HEK293 (cell line): Measurements from ENCODE around the gene SLC44A1.

Experiments used
- CTCF ChIA-PET: fragments of 350-600 bp; formaldehyde crosslinking; extraction: SDS; loops from one replicate; lab custom pipeline; 2021; ENCODE audit warnings: antibody characterized with exemption; lab: Yijun Ruan, JAX
- POLR2A ChIA-PET: fragments of 300-600 bp; formaldehyde crosslinking; extraction: SDS; loops from one replicate; lab custom pipeline; 2020; ENCODE audit warnings: antibody characterized with exemption, inconsistent platforms; lab: Yijun Ruan, JAX
- H3K27ac ChIP-seq: fragments of 200-500 bp; sonication (Bioruptor generic); 2 replicates; pipeline ENCODE4 v1.5.1; 2014; ENCODE audit warnings: low read depth, low read length, control low read depth, inconsistent platforms; ENCODE audit errors: extremely low read depth
- H3K36me3 ChIP-seq, 2 experiments: fragments of 200-500 bp in 1 of 2; sonication (Bioruptor generic) in 1 of 2; 1 replicate in 1 of 2; 2 replicates in 1 of 2; pipeline ENCODE4 v1.5.1; 2014 to 2017; ENCODE audit warnings: inconsistent platforms in 2 of 2, low read length in 2 of 2; ENCODE audit not compliant: control insufficient read depth in 2 of 2, insufficient read depth in 1 of 2
- H3K4me1 ChIP-seq: fragments of 200-500 bp; sonication (Bioruptor generic); 2 replicates; pipeline ENCODE4 v1.5.1; 2014; ENCODE audit warnings: mild to moderate bottlenecking, low read length, inconsistent platforms; ENCODE audit not compliant: control insufficient read depth, insufficient read depth
- H3K4me3 ChIP-seq: 2 replicates; pipeline ENCODE4 v1.5.1; 2011; ENCODE audit warnings: low read depth, mild to moderate bottlenecking, control low read depth, low read length, moderate library complexity
- H3K9me3 ChIP-seq: fragments of 200-500 bp; sonication (Bioruptor generic); 2 replicates; pipeline ENCODE4 v1.5.1; 2014; ENCODE audit warnings: low read depth, low read length, inconsistent platforms; ENCODE audit not compliant: control insufficient read depth, insufficient read depth
- BCL11B ChIP-seq: fragments of 450-650 bp; formaldehyde crosslinking; IDR thresholded peaks from 2 replicates; pipeline ENCODE4 v1.5.1; 2016; ENCODE audit warnings: low read depth, missing biosample characterization, missing genetic modification characterization
- BCL6B ChIP-seq: fragments of 450-650 bp; formaldehyde crosslinking; IDR thresholded peaks from 2 replicates; pipeline ENCODE4 v1.5.1; 2017; ENCODE audit warnings: missing biosample characterization, missing genetic modification characterization
- OVOL3 ChIP-seq: fragments of 450-650 bp; formaldehyde crosslinking; IDR thresholded peaks from 2 replicates; pipeline ENCODE4 v1.5.1; 2016; ENCODE audit warnings: missing biosample characterization, missing genetic modification characterization
- PRDM10 ChIP-seq: fragments of 450-650 bp; formaldehyde crosslinking; IDR thresholded peaks from 2 replicates; pipeline ENCODE4 v1.5.1; 2016; ENCODE audit warnings: missing biosample characterization, missing genetic modification characterization
- PRDM4 ChIP-seq: fragments of 450-650 bp; formaldehyde crosslinking; IDR thresholded peaks from 2 replicates; pipeline ENCODE4 v1.5.1; 2017; ENCODE audit warnings: missing biosample characterization, missing genetic modification characterization
- PRDM6 ChIP-seq: fragments of 450-650 bp; formaldehyde crosslinking; IDR thresholded peaks from 2 replicates; pipeline ENCODE4 v1.5.1; 2017; ENCODE audit warnings: missing biosample characterization, missing genetic modification characterization
- ZBTB20 ChIP-seq: fragments of 450-650 bp; formaldehyde crosslinking; IDR thresholded peaks from 2 replicates; pipeline ENCODE4 v1.5.1; 2016; ENCODE audit warnings: missing biosample characterization, missing genetic modification characterization
- ZEB2 ChIP-seq: fragments of 450-650 bp; formaldehyde crosslinking; IDR thresholded peaks from 2 replicates; pipeline ENCODE4 v1.5.1; 2016; ENCODE audit warnings: missing biosample characterization, missing genetic modification characterization
- ZNF112 ChIP-seq: fragments of 450-650 bp; formaldehyde crosslinking; IDR thresholded peaks from 2 replicates; pipeline ENCODE4 v1.5.0; 2017; ENCODE audit warnings: missing biosample characterization, missing genetic modification characterization
- ZNF157 ChIP-seq: fragments of 450-650 bp; formaldehyde crosslinking; IDR thresholded peaks from 2 replicates; pipeline ENCODE4 v1.5.1; 2016; ENCODE audit warnings: missing biosample characterization, missing genetic modification characterization
- ZNF2 ChIP-seq: fragments of 450-650 bp; formaldehyde crosslinking; IDR thresholded peaks from 2 replicates; pipeline ENCODE4 v1.5.1; 2016; ENCODE audit warnings: missing biosample characterization, missing genetic modification characterization
- ZNF37A ChIP-seq: fragments of 450-650 bp; IDR thresholded peaks from 2 replicates; pipeline ENCODE4 v1.5.1; 2018; ENCODE audit warnings: missing biosample characterization, missing genetic modification characterization
- ZNF404 ChIP-seq: fragments of 450-650 bp; formaldehyde crosslinking; IDR thresholded peaks from 2 replicates; pipeline ENCODE4 v1.5.1; 2017; ENCODE audit warnings: missing biosample characterization, missing genetic modification characterization
- ZNF514 ChIP-seq: fragments of 450-650 bp; formaldehyde crosslinking; IDR thresholded peaks from 2 replicates; pipeline ENCODE4 v1.5.1; 2016; ENCODE audit warnings: missing biosample characterization, missing genetic modification characterization
- ZNF596 ChIP-seq: fragments of 450-650 bp; IDR thresholded peaks from 2 replicates; pipeline ENCODE4 v1.5.0; 2018; ENCODE audit warnings: missing biosample characterization, mild to moderate bottlenecking, missing genetic modification characterization, moderate library complexity
- ZNF621 ChIP-seq: fragments of 450-650 bp; formaldehyde crosslinking; IDR thresholded peaks from 2 replicates; pipeline ENCODE4 v1.5.1; 2017; ENCODE audit warnings: missing biosample characterization, missing genetic modification characterization
- ZNF629 ChIP-seq: fragments of 450-650 bp; formaldehyde crosslinking; IDR thresholded peaks from 2 replicates; pipeline ENCODE4 v1.5.1; 2017; ENCODE audit warnings: missing biosample characterization, missing genetic modification characterization
- ZSCAN23 ChIP-seq: fragments of 450-650 bp; formaldehyde crosslinking; IDR thresholded peaks from 2 replicates; pipeline ENCODE4 v1.5.1; 2016; ENCODE audit warnings: missing biosample characterization, missing genetic modification characterization

SLC44A1 gene

GRCh38 chr9:105432247-105432842 is 187.9 kb downstream of the SLC44A1 start:
- Histone ChIP-seq H3K9me3 (no peaks in the 10 kb centered on the region), H3K36me3 (no peaks in the 10 kb centered on the region), H3K4me3 (no peak overlapping the region), H3K4me1 (no peaks in the 10 kb centered on the region), H3K27ac (no peak overlapping the region)
- ChIA-PET POLR2A (no interaction called here), CTCF (interaction anchor here (0.9 kb wide), 1 partner anchor 15 kb away, joined by 6 read pairs; no protein-coding TSS in a partner anchor)
- TF ChIP-seq ZNF2 (tag by site-specific recombination) (no peak), ZNF404 (tag by site-specific recombination) (no peak), OVOL3 (tag by site-specific recombination) (no peak), BCL6B (tag by site-specific recombination) (no peak), ZSCAN23 (tag by site-specific recombination) (no peak), ZNF629 (tag by site-specific recombination) (no peak), PRDM4 (tag by site-specific recombination) (no peak), ZNF112 (tag by site-specific recombination) (no peak), ZNF596 (no peak), ZBTB20 (tag by site-specific recombination) (no peak), ZEB2 (no peak), ZNF621 (tag by site-specific recombination) (no peak), ZNF157 (no peak), BCL11B (tag by site-specific recombination) (no peak), ZNF514 (tag by site-specific recombination) (no peak), PRDM6 (tag by site-specific recombination) (no peak), ZNF37A (no peak), PRDM10 (tag by site-specific recombination) (no peak)
- TF ChIP-seq, all 188 proteins: peak for 0
